Inflammatory macrophage treated with lipopolysaccharide for 4 hours (primary cell): ENCODE results near the gene ESRRG.
A peak's percentile ranks its signal among the peaks of the same experiment; 100 is the strongest.

Experiments used
- DNase-seq: peaks from one replicate; pipeline ENCODE4 v3.0.0-alpha.2; 2020

Gene ESRRG

GRCh38 chr1:216626394-216627067 lies 96.7 kb downstream of the ESRRG start:
- no peak for DNase-seq

- DNase-seq, result no peak
Measured at GRCh38 chr1:216621536-216621935, 101.7 kb downstream of the ESRRG start.

GRCh38 chr1:216617081-216617875 lies 106.0 kb downstream of the ESRRG start:
- no peak for DNase-seq

- no peak for DNase-seq
Measured at GRCh38 chr1:216616425-216616824, 106.8 kb downstream of the ESRRG start.

GRCh38 chr1:216614011-216614934 lies 109.0 kb downstream of the ESRRG start:
- DNase-seq, result no peak

GRCh38 chr1:216612291-216612690 lies 110.9 kb downstream of the ESRRG start:
- no peak for DNase-seq

GRCh38 chr1:216607067-216607697 lies 116.0 kb downstream of the ESRRG start:
- no peak for DNase-seq

GRCh38 chr1:216606047-216606637 lies 117.1 kb downstream of the ESRRG start:
- no peak for DNase-seq

- no peak for DNase-seq
Measured at GRCh38 chr1:216604771-216605170, 118.5 kb downstream of the ESRRG start.

GRCh38 chr1:216600730-216601609 lies 122.3 kb downstream of the ESRRG start:
- DNase-seq, result peak; percentile 61

- DNase-seq, result no peak
Measured at GRCh38 chr1:216599851-216600250, 123.4 kb downstream of the ESRRG start.

- no peak for DNase-seq
Measured at GRCh38 chr1:216598448-216598847, 124.8 kb downstream of the ESRRG start.

GRCh38 chr1:216596281-216596862 lies 126.9 kb downstream of the ESRRG start:
- no peak for DNase-seq

- DNase-seq, result no peak
Measured at GRCh38 chr1:216587715-216588114, 135.5 kb downstream of the ESRRG start.

- no peak for DNase-seq
Measured at GRCh38 chr1:216582151-216582550, 141.1 kb downstream of the ESRRG start.

GRCh38 chr1:216580538-216581057 lies 142.6 kb downstream of the ESRRG start:
- DNase-seq, result no peak

GRCh38 chr1:216576234-216576937 lies 146.8 kb downstream of the ESRRG start:
- DNase-seq, result no peak

GRCh38 chr1:216566641-216567205 lies 156.5 kb downstream of the ESRRG start:
- DNase-seq, result no peak

GRCh38 chr1:216563087-216563486 lies 160.1 kb downstream of the ESRRG start:
- DNase-seq, result no peak

- no peak for DNase-seq
Measured at GRCh38 chr1:216562383-216562782, 160.8 kb downstream of the ESRRG start.
